HG03066 (cell line): ENCODE results near the gene SERPINB12.

Experiments used
- ATAC-seq: cut with Tn5 transposase; IDR thresholded peaks from one replicate; pipeline ENCODE4 v1.9.1; 2021; ENCODE audit warnings: low read depth; ENCODE audit not compliant: unreplicated experiment

Gene SERPINB12

GRCh38 chr18:63591725-63592124, 49.6 kb downstream of the SERPINB12 start:
- ATAC-seq = no peak

- no peak for ATAC-seq
These were observed 50.3 kb downstream of the SERPINB12 start for GRCh38 chr18:63592471-63592870.

- ATAC-seq = no peak
These were observed 54.8 kb downstream of the SERPINB12 start for GRCh38 chr18:63596964-63597363.

GRCh38 chr18:63603355-63603754, 61.2 kb downstream of the SERPINB12 start:
- no peak for ATAC-seq

GRCh38 chr18:63603772-63604171, 61.6 kb downstream of the SERPINB12 start:
- peak; percentile 88 for ATAC-seq

GRCh38 chr18:63604791-63605567, 62.8 kb downstream of the SERPINB12 start:
- ATAC-seq = no peak

GRCh38 chr18:63606526-63606925, 64.4 kb downstream of the SERPINB12 start:
- no peak for ATAC-seq

GRCh38 chr18:63613420-63613819, 71.3 kb downstream of the SERPINB12 start:
- ATAC-seq = no peak

- ATAC-seq = peak; percentile 67
These were observed 75.1 kb downstream of the SERPINB12 start for GRCh38 chr18:63617049-63617914.

- no peak for ATAC-seq
These were observed 75.7 kb downstream of the SERPINB12 start for GRCh38 chr18:63617915-63618234.
